NOMO-1 (cell line): ENCODE results near the gene MON1A.
"Not testable (repeated sequence)": the region's sequence is repeated elsewhere in the genome, so short reads cannot be mapped to it uniquely, and the experiment has no call there.

Source experiments
- DNase-seq, 2 experiments: peaks; one replicate each; lab custom pipeline; 2025; ENCODE audit not compliant: unreplicated experiment in 2 of 2; lab: John Stamatoyannopoulos, UW

MON1A gene

GRCh38 chr3:49929291-49930167 is at the start of gene MON1A:
Gene MON1A (minus strand): TSS chr3:49929811. CDS start chr3:49913346, 16,465 bp downstream.
- peak; percentile 87 to 95 for DNase-seq

GRCh38 chr3:49976942-49977341 is 47.3 kb upstream of the MON1A start:
- no peak for DNase-seq

- DNase-seq: no peak
Measured at GRCh38 chr3:49972656-49973055, 43.0 kb upstream of the MON1A start.

GRCh38 chr3:49968346-49968745 is 38.7 kb upstream of the MON1A start:
- DNase-seq: no peak

DNA sequence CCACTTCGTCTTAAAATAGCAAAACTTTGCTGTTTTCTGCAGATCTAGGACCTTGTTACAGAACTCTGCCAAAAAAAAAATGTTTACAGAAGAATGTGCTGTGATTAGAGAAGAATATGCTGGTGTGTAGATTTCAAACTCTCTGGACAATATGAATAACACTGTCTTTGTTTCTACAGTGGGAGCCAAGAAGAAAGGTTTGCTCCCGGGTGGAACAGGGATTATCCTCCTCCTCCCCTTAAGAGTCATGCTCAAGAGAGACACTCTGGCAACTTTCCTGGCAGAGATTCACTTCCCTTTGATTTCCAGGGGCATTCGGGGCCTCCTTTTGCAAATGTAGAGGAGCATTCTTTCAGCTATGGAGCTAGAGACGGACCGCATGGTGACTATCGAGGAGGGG is 37.7 kb upstream of the MON1A start:
- no peak for DNase-seq

GRCh38 chr3:49966233-49966942 is 36.8 kb upstream of the MON1A start:
- DNase-seq: no peak

- DNase-seq: no peak
Measured at GRCh38 chr3:49955636-49956035, 26.0 kb upstream of the MON1A start.

DNA sequence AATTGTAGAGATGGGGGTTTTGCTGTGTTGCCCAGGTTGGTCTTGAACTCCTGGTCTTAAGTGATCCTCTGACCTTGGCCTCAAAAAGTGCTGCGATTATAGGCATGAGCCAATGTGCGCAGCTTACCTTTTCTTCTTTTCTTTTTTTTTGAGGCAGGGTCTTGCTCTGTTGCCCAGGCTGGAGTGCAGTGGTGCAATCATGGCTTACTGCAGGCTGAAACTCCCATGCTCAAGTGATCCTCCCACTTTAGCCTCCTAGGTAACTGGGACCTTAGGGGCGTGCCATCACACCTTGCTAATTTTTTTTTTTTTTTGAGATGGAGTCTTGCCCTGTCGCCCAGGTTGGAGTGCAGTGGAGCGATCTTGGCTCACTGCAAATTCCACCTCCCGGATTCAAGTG is 23.3 kb upstream of the MON1A start:
- no peak for DNase-seq

GRCh38 chr3:49942651-49943050 is 13.0 kb upstream of the MON1A start:
- DNase-seq: peak in 1 of 2 experiments; percentile 2

GRCh38 chr3:49940667-49941249 is 11.1 kb upstream of the MON1A start:
- DNase-seq: peak in 1 of 2 experiments; percentile 12

DNA sequence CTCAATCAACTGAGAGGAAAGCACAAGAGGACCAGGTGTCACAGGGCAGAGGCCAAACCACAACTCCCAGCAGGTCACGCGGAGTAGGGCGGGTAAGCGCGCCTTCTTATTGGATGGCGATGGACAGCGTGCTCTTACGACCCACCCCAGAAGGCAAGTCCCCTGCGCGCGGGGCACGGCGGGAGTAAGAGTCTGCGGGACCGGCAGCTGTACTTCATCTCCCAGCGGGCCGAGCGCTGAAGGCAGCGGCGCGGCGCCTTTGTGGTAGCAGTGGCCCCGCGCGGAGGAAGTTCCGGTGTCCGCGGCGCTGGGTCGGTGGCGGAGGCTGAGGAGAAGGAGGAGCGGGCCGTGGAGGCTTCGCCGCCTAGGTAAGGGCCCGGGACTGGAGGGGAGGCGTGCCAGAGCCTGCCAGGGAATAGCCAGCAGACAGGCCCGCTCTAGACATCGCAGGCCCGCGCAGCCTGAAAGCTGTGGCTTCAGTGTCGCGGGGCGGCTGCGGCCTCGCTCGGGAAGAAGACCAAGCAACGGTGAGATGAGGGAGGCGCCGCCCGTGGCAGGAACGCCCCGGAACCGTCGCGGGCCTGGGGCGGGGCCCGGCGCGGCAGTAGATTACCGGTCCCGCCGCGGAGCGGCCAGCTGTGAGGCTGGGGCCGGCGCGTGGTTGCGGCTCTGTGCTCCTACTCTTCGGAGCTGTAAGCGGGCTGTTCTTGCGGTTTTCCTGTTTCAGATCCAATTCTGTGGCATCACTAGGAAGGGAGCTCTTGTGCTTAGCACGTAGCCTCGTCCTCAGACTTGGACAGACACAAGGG is 10.5 kb upstream of the MON1A start, which contains the start of gene RBM6:
RBM6 (plus strand) TSS at position 293 of the 809 bp plus-strand sequence. CDS start 22,492 bp downstream, outside the sequence.
- peak; percentile 99 for DNase-seq

GRCh38 chr3:49937090-49937489 is 7.5 kb upstream of the MON1A start:
- peak; percentile 60 to 69 for DNase-seq

DNA sequence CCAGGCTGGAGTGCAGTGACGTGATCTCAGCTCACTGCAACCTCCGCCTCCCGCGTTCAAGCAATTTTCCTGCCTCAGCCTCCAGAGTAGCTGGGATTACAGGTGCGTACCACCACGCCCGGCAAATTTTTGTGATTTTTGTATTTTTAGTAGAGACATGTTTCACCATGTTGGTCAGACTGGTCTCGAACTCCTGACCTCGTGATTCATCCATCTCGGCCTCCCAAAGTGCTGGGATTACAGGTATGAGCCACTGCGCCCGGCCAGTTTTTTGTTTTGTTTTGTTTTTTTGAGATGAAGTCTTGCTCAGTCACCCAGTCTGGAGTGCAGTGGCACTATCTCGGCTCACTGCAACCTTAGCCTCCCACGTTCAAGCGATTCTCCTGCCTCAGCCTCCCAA is 2.7 kb upstream of the MON1A start:
- not testable (repeated sequence) for DNase-seq

GRCh38 chr3:49930922-49931321 is 1.3 kb upstream of the MON1A start:
- DNase-seq: no peak

GRCh38 chr3:49930168-49930690 is 618 bp upstream of the MON1A start:
- DNase-seq: no peak

- no peak for DNase-seq
Measured at GRCh38 chr3:49928481-49929017, 1.1 kb downstream of the MON1A start.

DNA sequence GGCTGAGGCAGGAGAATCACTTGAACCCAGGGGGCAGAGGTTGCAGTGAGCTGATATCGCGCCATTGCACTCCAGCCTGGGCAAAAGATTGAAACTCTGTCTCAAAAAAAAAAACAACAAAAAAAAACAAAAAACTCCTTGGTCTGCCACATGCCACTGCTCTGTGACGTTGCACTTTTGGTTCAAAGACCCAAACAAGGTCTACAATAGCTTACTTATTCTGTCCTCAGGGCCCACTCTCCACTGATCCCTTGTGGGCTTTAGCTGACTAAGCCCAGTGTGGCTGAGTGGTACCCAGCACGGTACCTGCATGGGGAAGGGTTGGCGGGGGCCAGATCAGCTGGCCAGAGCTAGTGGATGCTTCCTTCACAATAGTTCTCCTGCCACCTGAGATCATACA is 1.8 kb downstream of the MON1A start:
- no peak for DNase-seq

DNA sequence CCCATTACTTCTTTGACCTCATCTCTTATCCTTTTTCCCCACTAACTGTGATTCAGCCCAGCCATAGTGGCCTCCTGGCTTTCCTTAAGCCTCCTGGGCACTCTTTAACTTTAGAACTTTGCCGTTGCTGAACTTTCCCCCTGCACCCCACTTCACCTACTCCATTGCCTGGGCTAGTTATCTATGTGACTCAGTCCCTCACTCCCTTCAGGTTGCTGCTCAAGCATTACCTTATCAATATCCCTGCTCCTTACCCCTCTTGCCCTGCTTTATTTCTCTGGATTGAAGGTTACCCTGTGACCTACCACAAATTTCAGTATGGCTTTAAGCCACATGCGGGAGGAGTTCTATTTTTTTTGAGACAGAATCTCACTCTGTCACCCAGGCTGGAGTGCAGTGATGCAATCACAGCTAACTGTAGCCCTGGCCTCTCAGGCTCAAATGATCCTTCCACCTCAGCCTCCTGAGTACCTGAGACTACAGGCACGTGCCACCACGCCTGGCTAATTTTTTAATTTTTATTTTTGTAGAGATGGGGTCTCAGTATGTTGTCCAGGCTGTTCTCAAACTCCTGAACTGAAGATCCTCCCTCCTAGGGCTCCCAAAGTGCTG is 3.4 kb downstream of the MON1A start:
- no peak for DNase-seq

DNA sequence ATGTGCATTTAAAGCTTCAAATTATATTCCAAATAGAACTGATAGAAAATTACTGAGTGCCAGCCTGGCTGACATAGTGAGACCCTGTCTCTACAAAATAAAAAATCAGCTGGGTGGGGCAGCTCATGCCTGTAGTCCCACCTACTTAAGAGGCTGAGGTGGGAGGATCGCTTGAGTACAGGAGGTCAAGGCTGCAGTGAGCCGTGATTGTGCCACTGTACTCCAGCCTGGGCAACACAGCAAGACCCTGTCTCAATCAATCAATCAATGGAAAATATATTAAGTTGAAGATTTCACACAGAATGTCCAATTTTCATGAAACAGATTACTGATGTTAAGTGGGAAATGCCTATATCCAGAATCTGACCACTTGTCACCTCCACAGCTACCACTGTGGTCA is 4.1 kb downstream of the MON1A start:
- no peak for DNase-seq

- DNase-seq: no peak
Measured at GRCh38 chr3:49924683-49925082, 4.9 kb downstream of the MON1A start.
